PC-9 (cell line): ENCODE measurements around the gene PLXDC1. TPM values are rescaled to one million over a fixed set of nuclear protein-coding genes. Genes with fewer than 3 reads are reported as not detected.

Experiments
- BruUV-seq: library from RNA; stranded (reverse); fragments of 400-500 nt; replicated peaks from 2 replicates; lab custom pipeline; 2021; lab: Mats Ljungman, UMichigan
- CTCF ChIA-PET: fragments of 300-600 bp; sonication (Branson Sonifier 250); formaldehyde crosslinking; loops from one replicate; lab custom pipeline; 2022; ENCODE audit warnings: antibody characterized with exemption; lab: Charles Lee
- POLR2A ChIA-PET: fragments of 300-600 bp; sonication (Branson Sonifier 250); formaldehyde crosslinking; loops from one replicate; lab custom pipeline; 2022; ENCODE audit warnings: antibody characterized with exemption; ENCODE audit not compliant: unreplicated experiment; lab: Charles Lee
- DNase-seq, 2 experiments: peaks; one replicate each; pipeline versions ENCODE4 v3.0.0 to v3.0.0-alpha.2; 2015 to 2022; ENCODE audit warnings: mixed read lengths in 1 of 2
- H2AFZ ChIP-seq: fragments of 200-600 bp; sonication (generic); 2 replicates; pipeline ENCODE4 v1.8.1; 2017; ENCODE audit warnings: antibody characterized with exemption
- H3F3A ChIP-seq: fragments of 200-600 bp; sonication (generic); 2 replicates; pipeline ENCODE4 v1.8.1; 2017; ENCODE audit warnings: antibody characterized with exemption, mild to moderate bottlenecking, low read depth; ENCODE audit not compliant: insufficient read depth
- H3K27ac ChIP-seq: fragments of 200-600 bp; sonication (generic); 2 replicates; pipeline ENCODE4 v1.6.1; 2016; ENCODE audit warnings: mixed run types
- H3K27me3 ChIP-seq: fragments of 200-600 bp; sonication (generic); 2 replicates; pipeline ENCODE4 v1.6.1; 2016; ENCODE audit warnings: low read depth, mixed run types; ENCODE audit not compliant: insufficient read depth
- H3K36me3 ChIP-seq: fragments of 200-600 bp; sonication (generic); 2 replicates; pipeline ENCODE4 v1.6.1; 2016; ENCODE audit warnings: low read depth, mixed run types
- H3K4me1 ChIP-seq: fragments of 200-600 bp; sonication (generic); replicated peaks from 2 replicates; pipeline ENCODE4 v1.6.1; 2016; ENCODE audit warnings: mixed run types; ENCODE audit not compliant: insufficient read depth
- H3K4me2 ChIP-seq: fragments of 200-600 bp; sonication (generic); 2 replicates; pipeline ENCODE4 v1.6.1; 2017; ENCODE audit warnings: mixed run types
- H3K4me3 ChIP-seq: fragments of 200-600 bp; sonication (generic); 2 replicates; pipeline ENCODE4 v1.6.1; 2016; ENCODE audit warnings: mixed run types
- H3K79me2 ChIP-seq: fragments of 200-600 bp; sonication (generic); 2 replicates; pipeline ENCODE4 v1.6.1; 2017; ENCODE audit warnings: low read depth, mixed run types
- H3K9me2 ChIP-seq: fragments of 200-600 bp; sonication (generic); 2 replicates; pipeline ENCODE4 v1.8.1; 2017; ENCODE audit warnings: mild to moderate bottlenecking; ENCODE audit not compliant: insufficient read depth
- H3K9me3 ChIP-seq: fragments of 200-600 bp; sonication (generic); 2 replicates; pipeline ENCODE4 v1.8.1; 2016; ENCODE audit warnings: low read depth; ENCODE audit not compliant: insufficient read depth
- H4K20me1 ChIP-seq: fragments of 200-600 bp; sonication (generic); 2 replicates; pipeline ENCODE4 v1.8.1; 2017; ENCODE audit not compliant: insufficient read depth
- CTCF ChIP-seq: fragments of 200-600 bp; sonication (generic); conservative IDR thresholded peaks from 2 replicates; pipeline ENCODE4 v1.6.1; 2017; ENCODE audit warnings: mixed run types, antibody characterized with exemption, mild to moderate bottlenecking, moderate library complexity
- EZH2 ChIP-seq: fragments of 200-600 bp; sonication (generic); IDR thresholded peaks from 2 replicates; pipeline ENCODE4 v1.8.0; 2017; ENCODE audit warnings: antibody characterized with exemption, low read depth
- intact Hi-C: fragments of 100-400 bp; cut with micrococcal nuclease; formaldehyde crosslinking; loops from one replicate; pipeline ENCODE4 v1.10.0; 2022; ENCODE audit not compliant: unreplicated experiment
- total RNA-seq: library from RNA; stranded (reverse); gene quantifications from 2 replicates; pipeline ENCODE4 v1.2.3, GENCODE V29; 2021

PLXDC1 gene
- total RNA-seq, 1 experiment from 2014 or later: 2.5 TPM

- Histone ChIP-seq H3K79me2 (no peaks in the 10 kb centered on the region), H3K27ac (no peak overlapping the region), H3K36me3 (no peaks in the 10 kb centered on the region), H3K27me3 (no peaks in the 10 kb centered on the region), H3K4me3 (no peak overlapping the region), H3K4me2 (no peak overlapping the region), H3K9me3 (no peaks in the 10 kb centered on the region), H3K4me1 (peaks cover 19% of the 10 kb centered on the region), H3F3A (peaks cover 27% of the 10 kb centered on the region; the same call in 1 of the 2 replicates), H4K20me1 (no peaks in the 10 kb centered on the region), H3K9me2 (no peaks in the 10 kb centered on the region), H2AFZ (no peak overlapping the region)
- TF ChIP-seq CTCF: no peak
- TF ChIP-seq EZH2: no peak
- no peak for DNase-seq
- CTCF ChIA-PET: interaction anchor here (0.6 kb wide), 1 partner anchor 34 kb away, joined by 3 read pairs; no protein-coding TSS in a partner anchor
- BruUV-seq: no TSS peak
- POLR2A ChIA-PET: no interaction called here
- intact Hi-C loops: no loop called here
These were observed 9.3 kb downstream of the PLXDC1 start for GRCh38 chr17:39141915-39142664.

GRCh38 chr17:39141294-39141693, 10.1 kb downstream of the PLXDC1 start:
- Histone ChIP-seq H3K27ac (no peak overlapping the region), H3K4me1 (peaks cover 19% of the 10 kb centered on the region), H4K20me1 (no peaks in the 10 kb centered on the region), H3K9me3 (no peaks in the 10 kb centered on the region), H2AFZ (no peak overlapping the region), H3K4me3 (no peak overlapping the region), H3K4me2 (no peak overlapping the region), H3K79me2 (no peaks in the 10 kb centered on the region), H3K36me3 (no peaks in the 10 kb centered on the region), H3K9me2 (no peaks in the 10 kb centered on the region), H3F3A (peaks cover 27% of the 10 kb centered on the region; the same call in 1 of the 2 replicates), H3K27me3 (no peaks in the 10 kb centered on the region)
- ChIA-PET POLR2A (no interaction called here), CTCF (interaction anchor here (0.6 kb wide), 1 partner anchor 33 kb away, joined by 3 read pairs; no protein-coding TSS in a partner anchor)
- DNase-seq: no peak
- intact Hi-C loops: no loop called here
- no peak for TF ChIP-seq EZH2
- no peak for TF ChIP-seq CTCF
- no TSS peak for BruUV-seq

GRCh38 chr17:39139561-39139960, 11.9 kb downstream of the PLXDC1 start:
- CTCF ChIA-PET: no interaction called here

More at GRCh38 chr17:39139561-39139960, 11.9 kb downstream of the PLXDC1 start:
- TF ChIP-seq CTCF (no peak), EZH2 (no peak)
- Histone ChIP-seq H3K79me2 (no peaks in the 10 kb centered on the region), H3K9me2 (no peaks in the 10 kb centered on the region), H4K20me1 (no peaks in the 10 kb centered on the region), H3K4me3 (no peak overlapping the region), H2AFZ (no peak overlapping the region), H3F3A (peaks cover 27% of the 10 kb centered on the region; the same call in 1 of the 2 replicates), H3K4me1 (peaks cover 19% of the 10 kb centered on the region), H3K36me3 (no peaks in the 10 kb centered on the region), H3K27ac (no peak overlapping the region), H3K27me3 (no peaks in the 10 kb centered on the region), H3K9me3 (no peaks in the 10 kb centered on the region), H3K4me2 (peak overlapping the region; percentile 59)
- POLR2A ChIA-PET: no interaction called here
- BruUV-seq: no TSS peak
- DNase-seq: no peak
- intact Hi-C loops: no loop called here
